HT1080 (cell line): ENCODE results near the gene KDM4B. TPM values are rescaled to one million over a fixed set of nuclear protein-coding genes. Genes with fewer than 3 reads are reported as not detected.

Experiments used
- DNase-seq: peaks from one replicate; pipeline ENCODE4 v3.0.0-alpha.2; 2015; ENCODE audit warnings: low read depth
- total RNA-seq: library from RNA; depleted of rRNA; stranded (reverse); fragments of >200 nt; shearing (Covaris generic); gene quantifications from 2 replicates; pipeline ENCODE4 v1.2.3, GENCODE V29; 2014

The KDM4B gene
- total RNA-seq, 1 experiment from 2014 or later: 3.1 TPM

GRCh38 chr19:4984106-4984380 lies 15.1 kb downstream of the KDM4B start:
- DNase-seq: no peak

GRCh38 chr19:4984438-4984990 lies 15.6 kb downstream of the KDM4B start:
- DNase-seq: no peak

- no peak for DNase-seq
Measured at GRCh38 chr19:4985551-4985991, 16.7 kb downstream of the KDM4B start.

- DNase-seq: no peak
Measured at GRCh38 chr19:4986056-4986455, 17.1 kb downstream of the KDM4B start.

GRCh38 chr19:4986471-4986891 lies 17.6 kb downstream of the KDM4B start:
- no peak for DNase-seq

- no peak for DNase-seq
Measured at GRCh38 chr19:4987256-4987655, 18.3 kb downstream of the KDM4B start.

- no peak for DNase-seq
Measured at GRCh38 chr19:4987692-4988370, 18.9 kb downstream of the KDM4B start.

GRCh38 chr19:4988770-4989251 lies 19.9 kb downstream of the KDM4B start:
- peak; percentile 49 for DNase-seq

- DNase-seq: no peak
Measured at GRCh38 chr19:4990306-4990705, 21.4 kb downstream of the KDM4B start.

- no peak for DNase-seq
Measured at GRCh38 chr19:4991538-4991937, 22.6 kb downstream of the KDM4B start.

GRCh38 chr19:4991996-4992698 lies 23.2 kb downstream of the KDM4B start:
- DNase-seq: no peak

- DNase-seq: no peak
Measured at GRCh38 chr19:4993683-4994082, 24.8 kb downstream of the KDM4B start.

- DNase-seq: no peak
Measured at GRCh38 chr19:4996701-4997100, 27.8 kb downstream of the KDM4B start.

- no peak for DNase-seq
Measured at GRCh38 chr19:4997297-4997696, 28.4 kb downstream of the KDM4B start.

- DNase-seq: no peak
Measured at GRCh38 chr19:5000120-5000611, 31.3 kb downstream of the KDM4B start.

- peak; percentile 35 for DNase-seq
Measured at GRCh38 chr19:5001615-5002014, 32.7 kb downstream of the KDM4B start.

- peak; percentile 62 for DNase-seq
Measured at GRCh38 chr19:5002143-5002542, 33.2 kb downstream of the KDM4B start.

GRCh38 chr19:5003781-5004180 lies 34.9 kb downstream of the KDM4B start:
- no peak for DNase-seq

GRCh38 chr19:5005096-5005495 lies 36.2 kb downstream of the KDM4B start:
- no peak for DNase-seq

GRCh38 chr19:5006201-5006600 lies 37.3 kb downstream of the KDM4B start:
- no peak for DNase-seq

GRCh38 chr19:5006821-5007220 lies 37.9 kb downstream of the KDM4B start:
- DNase-seq: no peak

- no peak for DNase-seq
Measured at GRCh38 chr19:5011476-5012238, 42.7 kb downstream of the KDM4B start.
